GM12875 (cell line): ENCODE results near the gene CSNK2B.
A peak's percentile ranks its signal among the peaks of the same experiment; 100 is the strongest.

Experiments
- H3K4me3 ChIP-seq: one replicate; pipeline ENCODE4 v1.5.1; 2011; ENCODE audit warnings: low read depth, low read length, control low read depth
- CTCF ChIP-seq: IDR thresholded peaks from 2 replicates; pipeline ENCODE4 v1.5.1; 2011; ENCODE audit warnings: low read depth, mild to moderate bottlenecking, control low read depth, inconsistent platforms, low read length, moderate library complexity, borderline replicate concordance; ENCODE audit not compliant: insufficient read depth

CSNK2B gene

DNA sequence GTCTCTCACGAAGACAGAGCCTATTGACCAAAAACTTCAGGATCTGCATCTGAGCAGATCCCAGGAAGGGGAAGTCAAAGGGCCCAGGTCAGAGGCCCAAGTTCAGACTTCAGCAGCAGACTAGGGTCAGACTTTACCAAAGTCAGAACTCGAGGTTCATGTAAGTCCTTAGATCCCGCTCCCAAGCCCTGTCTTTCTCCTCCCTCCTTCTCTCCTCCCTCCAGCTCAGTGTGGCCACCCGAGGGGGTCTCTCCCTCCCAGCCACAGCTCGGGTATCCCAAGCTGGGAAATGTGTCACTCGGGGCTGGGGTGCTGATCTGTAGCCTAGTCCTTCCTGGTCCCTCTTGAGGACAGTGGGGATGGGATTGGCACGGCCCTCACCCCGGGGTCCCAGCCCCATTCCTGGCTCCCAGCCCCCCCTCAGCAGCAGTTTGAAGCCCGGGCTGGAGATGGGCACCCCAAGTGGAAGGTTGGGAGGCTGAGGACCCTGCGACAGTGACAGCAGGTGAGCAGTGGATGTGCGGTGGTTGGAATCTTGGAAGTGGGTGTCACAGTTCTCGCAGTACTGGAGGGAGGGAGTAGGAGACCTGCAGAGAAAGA is 3.7 kb upstream of the CSNK2B start:
- TF ChIP-seq CTCF, result no peak
- H3K4me3 ChIP-seq, result no peak overlapping the region

GRCh38 chr6:31663126-31663960 is 2.5 kb upstream of the CSNK2B start:
- no peak for TF ChIP-seq CTCF
- no peak overlapping the region for H3K4me3 ChIP-seq

GRCh38 chr6:31663961-31664789 is 1.7 kb upstream of the CSNK2B start:
- H3K4me3 ChIP-seq, result peak overlapping the region; percentile 68
- no peak for TF ChIP-seq CTCF

DNA sequence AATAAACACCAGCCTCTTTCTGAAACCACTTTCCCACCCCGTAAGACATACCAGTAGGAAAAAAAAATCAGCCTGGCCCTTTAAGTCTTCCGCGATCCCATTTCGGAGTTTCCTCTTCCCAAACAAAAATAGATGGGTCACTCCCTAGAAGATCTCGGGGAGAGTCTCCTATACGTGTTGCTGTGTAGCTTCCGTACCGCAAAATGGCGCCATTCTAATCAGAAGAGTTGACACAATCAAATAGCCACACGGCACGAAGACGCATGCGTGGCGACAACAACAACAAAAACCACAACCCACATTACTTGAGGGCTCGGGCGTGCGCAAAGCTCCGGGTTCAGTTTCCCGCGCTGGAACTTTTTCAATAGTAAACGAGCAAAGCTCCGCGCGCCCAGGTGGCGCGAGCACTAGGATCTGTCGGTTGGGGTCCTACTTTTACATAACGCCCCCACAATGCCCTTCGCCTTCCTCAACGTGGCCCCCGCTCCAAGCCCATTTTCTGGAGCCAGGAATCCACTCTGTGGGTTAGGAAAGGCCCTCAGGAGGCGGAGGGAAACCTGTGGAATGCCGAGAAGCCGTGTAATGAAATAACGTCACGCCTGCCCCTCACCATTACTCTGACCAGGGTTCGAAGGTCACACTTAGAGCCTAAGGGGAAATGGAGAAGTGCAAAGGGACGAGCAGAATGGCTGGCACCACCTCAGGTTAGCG is 935 bp upstream of the CSNK2B start, which contains the start of gene GPANK1:
Gene GPANK1 (minus strand): TSS at position 208 of the 711 bp plus-strand sequence. CDS start 519 bp downstream, outside the sequence.
- TF ChIP-seq CTCF, result no peak
- H3K4me3 ChIP-seq, result peak within 1 kb of the TSS; percentile 68

DNA sequence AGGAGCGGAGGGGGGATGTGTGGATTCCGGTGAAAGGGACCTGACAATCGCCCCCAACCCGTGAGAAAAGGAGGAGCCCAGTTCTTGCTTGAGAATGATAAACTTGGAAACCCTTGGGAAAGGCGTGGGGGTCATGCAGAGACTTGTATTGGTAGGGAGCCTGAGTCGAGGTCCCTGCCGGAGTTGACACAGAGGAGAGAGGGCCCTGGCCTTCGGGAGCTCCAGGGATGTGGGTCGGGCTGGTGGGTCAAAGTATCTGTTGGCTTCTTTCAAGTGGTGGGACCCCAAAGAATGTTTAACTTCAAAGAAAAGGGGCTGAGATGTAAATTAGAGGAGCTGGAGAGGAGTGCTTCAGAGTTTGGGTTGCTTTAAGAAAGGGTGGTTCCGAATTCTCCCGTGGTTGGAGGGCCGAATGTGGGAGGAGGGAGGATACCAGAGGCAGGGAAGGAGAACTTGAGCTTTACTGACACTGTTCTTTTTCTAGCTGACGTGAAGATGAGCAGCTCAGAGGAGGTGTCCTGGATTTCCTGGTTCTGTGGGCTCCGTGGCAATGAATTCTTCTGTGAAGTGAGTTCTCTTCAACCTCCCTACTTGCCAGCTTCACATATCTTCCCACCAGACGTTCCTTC is 571 bp downstream of the CSNK2B start:
- no peak for TF ChIP-seq CTCF
- H3K4me3 ChIP-seq, result peak overlapping the region; percentile 47

DNA sequence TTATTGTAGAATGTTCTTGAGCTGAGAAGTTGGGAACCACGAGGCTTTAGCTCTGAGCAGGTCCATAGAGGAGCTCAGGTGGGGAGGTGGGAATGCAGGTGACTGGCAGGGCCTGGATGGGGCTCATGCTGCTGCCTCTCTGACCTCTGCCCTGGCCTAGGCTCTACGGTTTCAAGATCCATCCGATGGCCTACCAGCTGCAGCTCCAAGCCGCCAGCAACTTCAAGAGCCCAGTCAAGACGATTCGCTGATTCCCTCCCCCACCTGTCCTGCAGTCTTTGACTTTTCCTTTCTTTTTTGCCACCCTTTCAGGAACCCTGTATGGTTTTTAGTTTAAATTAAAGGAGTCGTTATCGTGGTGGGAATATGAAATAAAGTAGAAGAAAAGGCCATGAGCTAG is 3.8 kb downstream of the CSNK2B start, which contains the start of gene LY6G5B:
Gene LY6G5B (plus strand): TSS at position 301 of the 400 bp plus-strand sequence. CDS start 975 bp downstream, outside the sequence.
- TF ChIP-seq CTCF, result no peak
- H3K4me3 ChIP-seq, result no peak within 1 kb of the TSS
